HEK293 (cell line): ENCODE results near the gene FIBP.

Experiments
- CTCF ChIA-PET: fragments of 350-600 bp; formaldehyde crosslinking; extraction: SDS; loops from one replicate; lab custom pipeline; 2021; ENCODE audit warnings: antibody characterized with exemption; lab: Yijun Ruan, JAX
- POLR2A ChIA-PET: fragments of 300-600 bp; formaldehyde crosslinking; extraction: SDS; loops from one replicate; lab custom pipeline; 2020; ENCODE audit warnings: antibody characterized with exemption, inconsistent platforms; lab: Yijun Ruan, JAX
- H3K27ac ChIP-seq: fragments of 200-500 bp; sonication (Bioruptor generic); 2 replicates; pipeline ENCODE4 v1.5.1; 2014; ENCODE audit warnings: low read depth, low read length, control low read depth, inconsistent platforms; ENCODE audit errors: extremely low read depth
- H3K36me3 ChIP-seq, 2 experiments: fragments of 200-500 bp in 1 of 2; sonication (Bioruptor generic) in 1 of 2; 1 replicate in 1 of 2; 2 replicates in 1 of 2; pipeline ENCODE4 v1.5.1; 2014 to 2017; ENCODE audit warnings: inconsistent platforms in 2 of 2, low read length in 2 of 2; ENCODE audit not compliant: control insufficient read depth in 2 of 2, insufficient read depth in 1 of 2
- H3K4me1 ChIP-seq: fragments of 200-500 bp; sonication (Bioruptor generic); 2 replicates; pipeline ENCODE4 v1.5.1; 2014; ENCODE audit warnings: mild to moderate bottlenecking, low read length, inconsistent platforms; ENCODE audit not compliant: control insufficient read depth, insufficient read depth
- H3K4me3 ChIP-seq: 2 replicates; pipeline ENCODE4 v1.5.1; 2011; ENCODE audit warnings: low read depth, mild to moderate bottlenecking, control low read depth, low read length, moderate library complexity
- H3K9me3 ChIP-seq: fragments of 200-500 bp; sonication (Bioruptor generic); 2 replicates; pipeline ENCODE4 v1.5.1; 2014; ENCODE audit warnings: low read depth, low read length, inconsistent platforms; ENCODE audit not compliant: control insufficient read depth, insufficient read depth
- KLF16 ChIP-seq: fragments of 450-650 bp; formaldehyde crosslinking; IDR thresholded peaks from 2 replicates; pipeline ENCODE4 v1.5.1; 2017; ENCODE audit warnings: missing biosample characterization, missing genetic modification characterization
- ZBTB8A ChIP-seq: fragments of 450-650 bp; formaldehyde crosslinking; IDR thresholded peaks from 2 replicates; pipeline ENCODE4 v1.5.1; 2016; ENCODE audit warnings: missing biosample characterization, missing genetic modification characterization
- ZFP3 ChIP-seq: fragments of 450-650 bp; formaldehyde crosslinking; IDR thresholded peaks from 2 replicates; pipeline ENCODE4 v1.5.1; 2016; ENCODE audit warnings: low read depth, missing biosample characterization, missing genetic modification characterization
- ZNF184 ChIP-seq: fragments of 450-650 bp; IDR thresholded peaks from 2 replicates; pipeline ENCODE4 v1.5.1; 2018; ENCODE audit warnings: missing biosample characterization, mild to moderate bottlenecking, missing genetic modification characterization
- ZNF23 ChIP-seq: fragments of 450-650 bp; formaldehyde crosslinking; IDR thresholded peaks from 2 replicates; pipeline ENCODE4 v1.5.1; 2016; ENCODE audit warnings: missing biosample characterization, missing genetic modification characterization, borderline replicate concordance
- ZNF24 ChIP-seq: fragments of 450-650 bp; formaldehyde crosslinking; IDR thresholded peaks from 2 replicates; pipeline ENCODE4 v1.5.1; 2016; ENCODE audit warnings: missing biosample characterization, missing genetic modification characterization
- ZNF248 ChIP-seq: fragments of 450-650 bp; formaldehyde crosslinking; IDR thresholded peaks from 2 replicates; pipeline ENCODE4 v1.5.1; 2017; ENCODE audit warnings: missing biosample characterization, missing genetic modification characterization
- ZNF266 ChIP-seq: fragments of 450-650 bp; formaldehyde crosslinking; IDR thresholded peaks from 2 replicates; pipeline ENCODE4 v1.5.1; 2016; ENCODE audit warnings: missing biosample characterization, missing genetic modification characterization, low read depth
- ZNF274 ChIP-seq, 2 experiments: fragments of 200-500 bp in 1 of 2; fragments of 450-650 bp in 1 of 2; sonication (Bioruptor generic) in 1 of 2; formaldehyde crosslinking in 1 of 2; IDR thresholded peaks; 2 replicates each; pipeline versions ENCODE4 v1.5.1 to v1.6.1; 2014 to 2016; ENCODE audit warnings: borderline replicate concordance in 1 of 2, inconsistent platforms in 1 of 2, low read length in 1 of 2, missing biosample characterization in 1 of 2, missing genetic modification characterization in 1 of 2
- ZNF292 ChIP-seq: fragments of 450-650 bp; formaldehyde crosslinking; IDR thresholded peaks from 2 replicates; pipeline ENCODE4 v1.5.1; 2016; ENCODE audit warnings: low read depth, missing biosample characterization, missing genetic modification characterization, borderline replicate concordance
- ZNF341 ChIP-seq: fragments of 450-650 bp; formaldehyde crosslinking; IDR thresholded peaks from 2 replicates; pipeline ENCODE4; 2016; ENCODE audit warnings: low read depth, missing biosample characterization, missing genetic modification characterization
- ZNF433 ChIP-seq: fragments of 450-650 bp; formaldehyde crosslinking; IDR thresholded peaks from 2 replicates; pipeline ENCODE4 v1.5.1; 2016; ENCODE audit warnings: missing biosample characterization, missing genetic modification characterization, low read depth
- ZNF530 ChIP-seq: fragments of 450-650 bp; formaldehyde crosslinking; IDR thresholded peaks from 2 replicates; pipeline ENCODE4 v1.5.1; 2016; ENCODE audit warnings: low read depth, missing biosample characterization, missing genetic modification characterization
- ZNF549 ChIP-seq: fragments of 450-650 bp; IDR thresholded peaks from 2 replicates; pipeline ENCODE4 v1.5.1; 2018; ENCODE audit warnings: missing biosample characterization, missing genetic modification characterization, mild to moderate bottlenecking, inconsistent platforms, moderate library complexity
- ZNF585B ChIP-seq: fragments of 450-650 bp; formaldehyde crosslinking; IDR thresholded peaks from 2 replicates; pipeline ENCODE4 v1.5.1; 2016; ENCODE audit warnings: missing biosample characterization, missing genetic modification characterization
- ZNF623 ChIP-seq: fragments of 450-650 bp; formaldehyde crosslinking; IDR thresholded peaks from 2 replicates; pipeline ENCODE4 v1.5.1; 2016; ENCODE audit warnings: missing biosample characterization, missing genetic modification characterization
- ZNF747 ChIP-seq: fragments of 450-650 bp; formaldehyde crosslinking; IDR thresholded peaks from 2 replicates; pipeline ENCODE4 v1.5.1; 2016; ENCODE audit warnings: missing biosample characterization, missing genetic modification characterization
- TF ChIP-seq, protein P1 (sequence below): fragments of 450-650 bp; formaldehyde crosslinking; IDR thresholded peaks from 2 replicates; pipeline ENCODE4 v1.5.1; 2017; ENCODE audit warnings: missing biosample characterization, missing genetic modification characterization
- TF ChIP-seq, protein P2 (sequence below): fragments of 450-650 bp; formaldehyde crosslinking; IDR thresholded peaks from 2 replicates; pipeline ENCODE4 v1.5.1; 2016; ENCODE audit warnings: missing biosample characterization, missing genetic modification characterization
- TF ChIP-seq, protein P3 (sequence below): fragments of 450-650 bp; formaldehyde crosslinking; IDR thresholded peaks from 2 replicates; pipeline ENCODE4 v1.5.1; 2016; ENCODE audit warnings: missing biosample characterization, missing genetic modification characterization, borderline replicate concordance
- TF ChIP-seq, protein P4 (sequence below): fragments of 450-650 bp; formaldehyde crosslinking; IDR thresholded peaks from 2 replicates; pipeline ENCODE4 v1.5.1; 2017; ENCODE audit warnings: missing biosample characterization, missing genetic modification characterization

Gene FIBP

DNA sequence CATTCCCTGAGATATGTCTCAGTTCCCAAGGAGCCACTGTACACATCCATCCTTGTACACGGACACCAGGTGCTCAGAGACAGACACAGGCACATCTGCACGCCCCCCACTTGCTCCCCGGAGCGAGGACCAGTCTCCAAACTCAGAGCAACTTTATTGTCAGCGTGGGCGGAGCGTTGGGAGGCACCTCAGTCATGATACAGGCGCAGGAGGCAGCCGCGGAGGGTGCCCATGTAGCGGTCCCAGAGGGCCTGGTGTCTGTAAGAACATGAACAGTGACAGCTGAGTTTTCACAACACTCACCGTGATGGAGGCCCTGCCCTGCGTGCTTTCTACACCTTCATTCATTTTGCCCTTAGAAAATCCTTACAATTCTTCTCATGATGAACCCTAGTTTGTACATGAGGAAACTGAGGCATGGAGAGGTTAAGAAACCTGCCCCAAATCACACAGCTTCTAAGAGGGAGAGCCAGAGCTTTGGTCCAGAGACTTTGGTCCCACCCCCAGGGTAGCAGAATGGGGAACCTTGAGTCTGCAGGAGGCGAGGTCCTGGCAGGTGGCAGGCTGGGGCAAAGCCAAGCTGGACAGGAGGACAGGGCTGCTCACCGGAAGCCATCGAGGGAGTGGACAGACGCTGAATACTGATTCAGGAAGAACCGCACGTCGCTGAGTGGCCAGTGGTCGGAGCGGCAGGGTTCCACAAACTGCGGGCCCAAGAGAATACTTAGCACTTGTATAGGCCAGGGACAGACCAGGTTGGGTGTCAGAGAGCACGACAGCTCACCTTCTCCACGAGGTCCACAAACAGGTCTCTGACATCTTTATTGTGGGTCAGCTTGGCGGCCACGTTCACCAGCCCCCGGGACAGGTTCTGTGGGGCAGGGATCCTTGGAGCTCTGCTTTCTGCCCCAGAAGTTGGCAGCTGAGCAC lies 4.2 kb downstream of the FIBP start:
- peaks cover 0 to 53% of the 10 kb centered on the region in 2 experiments; a peak in 2 of 3 replicates for H3K36me3 ChIP-seq
- CTCF ChIA-PET, result interaction anchor here (0.5 to 9.5 kb wide), 43 partner anchors 8 to 261 kb away, joined by 3 to 189 read pairs (median 6); partner anchors contain the start of genes CFL1, FOSL1, KAT5 and MUS81
- TF ChIP-seq ZNF549 (tag by site-specific recombination) (no peak), ZNF585B (tag by site-specific recombination) (no peak), ZBTB8A (tag by site-specific recombination) (no peak), ZNF433 (tag by site-specific recombination) (no peak), KLF16 (tag by site-specific recombination) (no peak), ZFP3 (no peak), ZNF623 (no peak), ZNF24 (tag by site-specific recombination) (no peak)
- TF ChIP-seq, protein P1, sequence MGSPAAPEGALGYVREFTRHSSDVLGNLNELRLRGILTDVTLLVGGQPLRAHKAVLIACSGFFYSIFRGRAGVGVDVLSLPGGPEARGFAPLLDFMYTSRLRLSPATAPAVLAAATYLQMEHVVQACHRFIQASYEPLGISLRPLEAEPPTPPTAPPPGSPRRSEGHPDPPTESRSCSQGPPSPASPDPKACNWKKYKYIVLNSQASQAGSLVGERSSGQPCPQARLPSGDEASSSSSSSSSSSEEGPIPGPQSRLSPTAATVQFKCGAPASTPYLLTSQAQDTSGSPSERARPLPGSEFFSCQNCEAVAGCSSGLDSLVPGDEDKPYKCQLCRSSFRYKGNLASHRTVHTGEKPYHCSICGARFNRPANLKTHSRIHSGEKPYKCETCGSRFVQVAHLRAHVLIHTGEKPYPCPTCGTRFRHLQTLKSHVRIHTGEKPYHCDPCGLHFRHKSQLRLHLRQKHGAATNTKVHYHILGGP (tag by site-specific recombination), result no peak
- TF ChIP-seq, all 188 proteins: peak for 0
- H3K4me1 ChIP-seq, result no peaks in the 10 kb centered on the region
- POLR2A ChIA-PET, result interaction anchor here (0.6 to 2.3 kb wide), 12 partner anchors 10 to 253 kb away, joined by 3 to 13 read pairs (median 6); partner anchors contain the start of genes CFL1, KAT5, MUS81 and RNASEH2C
- no peak overlapping the region for H3K4me3 ChIP-seq
- H3K27ac ChIP-seq, result no peak overlapping the region
- no peaks in the 10 kb centered on the region for H3K9me3 ChIP-seq

DNA sequence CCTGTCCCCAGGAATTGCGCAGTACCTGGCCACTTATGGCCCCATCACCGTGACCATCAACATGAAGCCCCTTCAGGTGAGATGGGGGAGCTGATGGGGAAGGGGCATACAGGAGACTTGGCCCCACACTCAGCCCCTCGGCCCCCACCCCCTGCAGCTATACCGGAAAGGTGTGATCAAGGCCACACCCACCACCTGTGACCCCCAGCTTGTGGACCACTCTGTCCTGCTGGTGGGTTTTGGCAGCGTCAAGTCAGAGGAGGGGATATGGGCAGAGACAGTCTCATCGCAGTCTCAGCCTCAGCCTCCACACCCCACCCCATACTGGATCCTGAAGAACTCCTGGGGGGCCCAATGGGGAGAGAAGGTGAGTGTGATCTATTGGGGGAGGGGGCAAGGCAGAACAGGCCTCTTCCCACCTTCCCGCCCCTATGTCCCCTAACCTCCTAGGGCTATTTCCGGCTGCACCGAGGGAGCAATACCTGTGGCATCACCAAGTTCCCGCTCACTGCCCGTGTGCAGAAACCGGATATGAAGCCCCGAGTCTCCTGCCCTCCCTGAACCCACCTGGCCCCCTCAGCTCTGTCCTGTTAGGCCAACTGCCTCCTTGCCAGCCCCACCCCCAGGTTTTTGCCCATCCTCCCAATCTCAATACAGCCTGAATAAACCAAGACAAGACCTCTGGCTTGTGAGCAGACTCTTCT lies 5.1 kb downstream of the FIBP start:
- no peak for TF ChIP-seq ZNF23
- no peak for TF ChIP-seq ZNF747 (tag by site-specific recombination)
- TF ChIP-seq ZNF248 (tag by site-specific recombination), result no peak
- TF ChIP-seq, protein P2, sequence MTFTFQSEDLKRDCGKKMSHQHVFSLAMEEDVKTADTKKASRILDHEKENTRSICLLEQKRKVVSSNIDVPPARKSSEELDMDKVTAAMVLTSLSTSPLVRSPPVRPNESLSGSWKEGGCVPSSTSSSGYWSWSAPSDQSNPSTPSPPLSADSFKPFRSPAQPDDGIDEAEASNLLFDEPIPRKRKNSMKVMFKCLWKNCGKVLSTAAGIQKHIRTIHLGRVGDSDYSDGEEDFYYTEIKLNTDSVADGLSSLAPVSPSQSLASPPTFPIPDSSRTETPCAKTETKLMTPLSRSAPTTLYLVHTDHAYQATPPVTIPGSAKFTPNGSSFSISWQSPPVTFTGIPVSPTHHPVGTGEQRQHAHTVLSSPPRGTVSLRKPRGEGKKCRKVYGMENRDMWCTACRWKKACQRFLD (tag by site-specific recombination), result no peak
- TF ChIP-seq, protein P3, sequence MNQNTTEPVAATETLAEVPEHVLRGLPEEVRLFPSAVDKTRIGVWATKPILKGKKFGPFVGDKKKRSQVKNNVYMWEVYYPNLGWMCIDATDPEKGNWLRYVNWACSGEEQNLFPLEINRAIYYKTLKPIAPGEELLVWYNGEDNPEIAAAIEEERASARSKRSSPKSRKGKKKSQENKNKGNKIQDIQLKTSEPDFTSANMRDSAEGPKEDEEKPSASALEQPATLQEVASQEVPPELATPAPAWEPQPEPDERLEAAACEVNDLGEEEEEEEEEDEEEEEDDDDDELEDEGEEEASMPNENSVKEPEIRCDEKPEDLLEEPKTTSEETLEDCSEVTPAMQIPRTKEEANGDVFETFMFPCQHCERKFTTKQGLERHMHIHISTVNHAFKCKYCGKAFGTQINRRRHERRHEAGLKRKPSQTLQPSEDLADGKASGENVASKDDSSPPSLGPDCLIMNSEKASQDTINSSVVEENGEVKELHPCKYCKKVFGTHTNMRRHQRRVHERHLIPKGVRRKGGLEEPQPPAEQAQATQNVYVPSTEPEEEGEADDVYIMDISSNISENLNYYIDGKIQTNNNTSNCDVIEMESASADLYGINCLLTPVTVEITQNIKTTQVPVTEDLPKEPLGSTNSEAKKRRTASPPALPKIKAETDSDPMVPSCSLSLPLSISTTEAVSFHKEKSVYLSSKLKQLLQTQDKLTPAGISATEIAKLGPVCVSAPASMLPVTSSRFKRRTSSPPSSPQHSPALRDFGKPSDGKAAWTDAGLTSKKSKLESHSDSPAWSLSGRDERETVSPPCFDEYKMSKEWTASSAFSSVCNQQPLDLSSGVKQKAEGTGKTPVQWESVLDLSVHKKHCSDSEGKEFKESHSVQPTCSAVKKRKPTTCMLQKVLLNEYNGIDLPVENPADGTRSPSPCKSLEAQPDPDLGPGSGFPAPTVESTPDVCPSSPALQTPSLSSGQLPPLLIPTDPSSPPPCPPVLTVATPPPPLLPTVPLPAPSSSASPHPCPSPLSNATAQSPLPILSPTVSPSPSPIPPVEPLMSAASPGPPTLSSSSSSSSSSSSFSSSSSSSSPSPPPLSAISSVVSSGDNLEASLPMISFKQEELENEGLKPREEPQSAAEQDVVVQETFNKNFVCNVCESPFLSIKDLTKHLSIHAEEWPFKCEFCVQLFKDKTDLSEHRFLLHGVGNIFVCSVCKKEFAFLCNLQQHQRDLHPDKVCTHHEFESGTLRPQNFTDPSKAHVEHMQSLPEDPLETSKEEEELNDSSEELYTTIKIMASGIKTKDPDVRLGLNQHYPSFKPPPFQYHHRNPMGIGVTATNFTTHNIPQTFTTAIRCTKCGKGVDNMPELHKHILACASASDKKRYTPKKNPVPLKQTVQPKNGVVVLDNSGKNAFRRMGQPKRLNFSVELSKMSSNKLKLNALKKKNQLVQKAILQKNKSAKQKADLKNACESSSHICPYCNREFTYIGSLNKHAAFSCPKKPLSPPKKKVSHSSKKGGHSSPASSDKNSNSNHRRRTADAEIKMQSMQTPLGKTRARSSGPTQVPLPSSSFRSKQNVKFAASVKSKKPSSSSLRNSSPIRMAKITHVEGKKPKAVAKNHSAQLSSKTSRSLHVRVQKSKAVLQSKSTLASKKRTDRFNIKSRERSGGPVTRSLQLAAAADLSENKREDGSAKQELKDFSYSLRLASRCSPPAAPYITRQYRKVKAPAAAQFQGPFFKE, result no peak
- TF ChIP-seq ZNF274 (IDR thresholded peaks at IDR 0.05; ENCODE audit: low read length), result no peak
- no peak for TF ChIP-seq ZNF274 (tag by site-specific recombination; IDR thresholded peaks at IDR 0.05; ENCODE audit: borderline replicate concordance)
- TF ChIP-seq ZNF266 (tag by site-specific recombination), result no peak
- TF ChIP-seq ZNF530 (tag by site-specific recombination), result no peak
- no peak for TF ChIP-seq ZNF292 (tag by site-specific recombination)
- TF ChIP-seq, protein P4, sequence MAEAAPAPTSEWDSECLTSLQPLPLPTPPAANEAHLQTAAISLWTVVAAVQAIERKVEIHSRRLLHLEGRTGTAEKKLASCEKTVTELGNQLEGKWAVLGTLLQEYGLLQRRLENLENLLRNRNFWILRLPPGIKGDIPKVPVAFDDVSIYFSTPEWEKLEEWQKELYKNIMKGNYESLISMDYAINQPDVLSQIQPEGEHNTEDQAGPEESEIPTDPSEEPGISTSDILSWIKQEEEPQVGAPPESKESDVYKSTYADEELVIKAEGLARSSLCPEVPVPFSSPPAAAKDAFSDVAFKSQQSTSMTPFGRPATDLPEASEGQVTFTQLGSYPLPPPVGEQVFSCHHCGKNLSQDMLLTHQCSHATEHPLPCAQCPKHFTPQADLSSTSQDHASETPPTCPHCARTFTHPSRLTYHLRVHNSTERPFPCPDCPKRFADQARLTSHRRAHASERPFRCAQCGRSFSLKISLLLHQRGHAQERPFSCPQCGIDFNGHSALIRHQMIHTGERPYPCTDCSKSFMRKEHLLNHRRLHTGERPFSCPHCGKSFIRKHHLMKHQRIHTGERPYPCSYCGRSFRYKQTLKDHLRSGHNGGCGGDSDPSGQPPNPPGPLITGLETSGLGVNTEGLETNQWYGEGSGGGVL (tag by site-specific recombination), result no peak
- TF ChIP-seq ZNF184, result no peak
- TF ChIP-seq ZNF341 (tag by site-specific recombination), result no peak
- TF ChIP-seq, all 188 proteins: peak for 0
- Histone ChIP-seq H3K9me3 (no peaks in the 10 kb centered on the region), H3K4me3 (no peak overlapping the region), H3K36me3 (peaks cover 0 to 53% of the 10 kb centered on the region in 2 experiments; a peak in 2 of 3 replicates), H3K4me1 (no peaks in the 10 kb centered on the region), H3K27ac (no peak overlapping the region)
- ChIA-PET POLR2A (interaction anchor here (2.2 to 2.3 kb wide), 2 partner anchors 23 to 163 kb away, joined by 5 to 13 read pairs; partner anchors contain the start of genes MUS81 and RNASEH2C), CTCF (interaction anchor here (0.6 to 9.5 kb wide), 10 partner anchors 9 to 180 kb away, joined by 3 to 189 read pairs (median 20); partner anchors contain the start of genes CFL1, FOSL1 and MUS81)
